ENCODE data around the gene CNDP2. TPM values are rescaled to one million over a fixed set of nuclear protein-coding genes. Genes with fewer than 3 reads are reported as not detected.

Gene CNDP2
- total RNA-seq, 4 donors from 2014 or later: 58.4 to 79.9 (median 69.5) TPM

DNA sequence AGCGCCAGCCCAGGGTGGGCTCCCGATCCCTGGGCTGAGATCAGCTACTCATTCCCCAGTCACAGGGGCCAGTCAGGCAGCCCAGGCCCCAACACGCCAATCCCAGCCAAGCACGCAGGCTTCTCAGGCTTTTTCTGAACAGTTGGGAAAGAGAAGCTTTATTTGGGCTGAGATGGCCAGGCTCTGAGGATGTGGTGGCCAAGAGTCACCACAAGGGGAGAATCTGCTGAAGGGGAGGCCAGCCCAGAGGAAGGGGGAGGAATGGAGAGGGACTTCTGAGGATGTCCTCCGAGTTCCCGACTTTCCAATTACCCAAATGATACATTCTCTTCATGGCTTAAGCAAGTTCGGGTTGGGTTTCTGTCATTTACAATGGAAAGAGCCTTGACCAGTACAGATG lies 36.3 kb upstream of the CNDP2 start:
- TF ChIP-seq POLR2AphosphoS5 (IDR thresholded peaks at IDR 0.05) (no peak), POLR2A (IDR thresholded peaks at IDR 0.05) (no peak), CTCF (IDR thresholded peaks at IDR 0.05) (no peak), EP300 (IDR thresholded peaks at IDR 0.05) (no peak)
- no peak for DNase-seq (ENCODE audit: low spot score in 2 of 2)
- Histone ChIP-seq H3K4me1 (peaks cover 25% of the 10 kb centered on the region), H3K36me3 (no peaks in the 10 kb centered on the region), H3K27ac (no peak overlapping the region), H3K27me3 (peaks cover 35% of the 10 kb centered on the region), H3K4me3 (no peak overlapping the region), H3K9me3 (no peaks in the 10 kb centered on the region)
- WGBS: 67% methylated on average over 5 of the region's 7 CpGs

- Histone ChIP-seq H3K4me1 (peaks cover 24% of the 10 kb centered on the region), H3K36me3 (no peaks in the 10 kb centered on the region), H3K4me3 (no peak overlapping the region), H3K9me3 (no peaks in the 10 kb centered on the region), H3K27me3 (peaks cover 26% of the 10 kb centered on the region), H3K27ac (no peak overlapping the region)
- DNase-seq (ENCODE audit: low spot score in 2 of 2): no peak
- TF ChIP-seq POLR2A (IDR thresholded peaks at IDR 0.05) (no peak), POLR2AphosphoS5 (IDR thresholded peaks at IDR 0.05) (no peak)
- WGBS: 95% methylated on average over 7 of the region's 7 CpGs
Observed at GRCh38 chr18:74460825-74461224, 35.3 kb upstream of the CNDP2 start.

GRCh38 chr18:74463254-74463653 lies 32.9 kb upstream of the CNDP2 start:
- 63% methylated on average over 8 of the region's 8 CpGs for WGBS
- H3K9me3 ChIP-seq: no peaks in the 10 kb centered on the region
- no peak overlapping the region for H3K27ac ChIP-seq

GRCh38 chr18:74463983-74464382 lies 32.2 kb upstream of the CNDP2 start:
- no peaks in the 10 kb centered on the region for H3K36me3 ChIP-seq
- no peak for DNase-seq (ENCODE audit: low spot score in 2 of 2)

More at GRCh38 chr18:74463254-74463653, 32.9 kb upstream of the CNDP2 start:
- TF ChIP-seq EP300 (IDR thresholded peaks at IDR 0.05) (no peak), CTCF (IDR thresholded peaks at IDR 0.05) (no peak), POLR2AphosphoS5 (IDR thresholded peaks at IDR 0.05) (no peak), POLR2A (IDR thresholded peaks at IDR 0.05) (no peak)
- peaks cover 6% of the 10 kb centered on the region for H3K4me1 ChIP-seq
- H3K4me3 ChIP-seq: no peak overlapping the region
- peaks cover 6% of the 10 kb centered on the region for H3K27me3 ChIP-seq
- no peaks in the 10 kb centered on the region for H3K36me3 ChIP-seq
- no peak for DNase-seq (ENCODE audit: low spot score in 2 of 2)

GRCh38 chr18:74465775-74466174 lies 30.4 kb upstream of the CNDP2 start:
- Histone ChIP-seq H3K36me3 (no peaks in the 10 kb centered on the region), H3K4me1 (peaks cover 18% of the 10 kb centered on the region)

More at GRCh38 chr18:74463983-74464382, 32.2 kb upstream of the CNDP2 start:
- H3K4me3 ChIP-seq: no peak overlapping the region
- H3K27me3 ChIP-seq: peaks cover 6% of the 10 kb centered on the region
- no peaks in the 10 kb centered on the region for H3K9me3 ChIP-seq
- peaks cover 13% of the 10 kb centered on the region for H3K4me1 ChIP-seq
- TF ChIP-seq EP300 (IDR thresholded peaks at IDR 0.05): no peak
- TF ChIP-seq CTCF (IDR thresholded peaks at IDR 0.05): no peak
- TF ChIP-seq POLR2AphosphoS5 (IDR thresholded peaks at IDR 0.05): no peak
- TF ChIP-seq POLR2A (IDR thresholded peaks at IDR 0.05): no peak
- WGBS: 100% methylated on average over 1 of the region's 1 CpG
- no peak overlapping the region for H3K27ac ChIP-seq

More at GRCh38 chr18:74465775-74466174, 30.4 kb upstream of the CNDP2 start:
- no peak for TF ChIP-seq EP300 (IDR thresholded peaks at IDR 0.05)
- no peak for TF ChIP-seq CTCF (IDR thresholded peaks at IDR 0.05)
- no peak for TF ChIP-seq POLR2AphosphoS5 (IDR thresholded peaks at IDR 0.05)
- TF ChIP-seq POLR2A (IDR thresholded peaks at IDR 0.05): no peak
- 64% methylated on average over 4 of the region's 4 CpGs for WGBS
- DNase-seq (ENCODE audit: low spot score in 2 of 2): no peak
- H3K27ac ChIP-seq: no peak overlapping the region
- no peaks in the 10 kb centered on the region for H3K9me3 ChIP-seq
- peaks cover 3% of the 10 kb centered on the region for H3K27me3 ChIP-seq
- no peak overlapping the region for H3K4me3 ChIP-seq
